Measurements from ENCODE around the gene PFDN4.

DNA sequence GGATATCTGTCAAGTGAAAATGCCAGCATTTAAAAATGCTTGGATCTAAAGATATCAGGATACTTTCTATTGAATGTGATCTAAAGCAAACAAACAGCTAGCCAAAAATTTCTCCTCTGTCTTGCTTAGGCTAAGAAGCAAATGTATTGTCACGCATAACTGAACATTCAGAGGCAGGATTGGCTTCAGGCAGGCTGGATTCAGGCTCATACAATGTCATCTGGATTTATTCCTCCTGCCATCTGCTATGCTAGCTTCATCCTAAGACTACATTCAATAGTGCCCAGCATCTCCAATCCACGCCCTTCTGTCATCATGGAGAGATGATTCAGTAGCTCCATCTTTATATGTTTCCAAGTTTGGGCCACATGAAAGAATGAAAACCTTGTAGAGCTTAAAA, 27.1 kb downstream of the PFDN4 start:
- TF ChIP-seq EZH2 (IDR thresholded peaks at IDR 0.05; ENCODE audit: insufficient read depth, poor library complexity, severe bottlenecking): no peak
- no peak for TF ChIP-seq EZH2phosphoT487 (IDR thresholded peaks at IDR 0.05; ENCODE audit: insufficient read depth, low read depth)

Measured in GM23248 (cell line).